ENCODE data around the gene WHAMM.
"Not testable (repeated sequence)": the region's sequence is repeated elsewhere in the genome, so short reads cannot be mapped to it uniquely, and the experiment has no call there.

GRCh38 chr15:82766201-82766600 lies 43.2 kb upstream of the WHAMM start:
- not testable (repeated sequence) for TF ChIP-seq CTCF, POLR2A (IDR thresholded peaks at IDR 0.05)
